SK-N-SH (cell line): ENCODE results near the gene USP31. TPM values are rescaled to one million over a fixed set of nuclear protein-coding genes. Genes with fewer than 3 reads are reported as not detected.

Source experiments
- CTCF ChIA-PET: fragments of 300-600, 350-600 bp; formaldehyde crosslinking; extraction: SDS; loops from one replicate; lab custom pipeline; 2021; lab: Yijun Ruan, JAX
- POLR2A ChIA-PET: fragments of 350-600 bp; sonication (Branson Sonifier 250); formaldehyde crosslinking; extraction: SDS; loops from one replicate; lab custom pipeline; 2020; ENCODE audit warnings: antibody characterized with exemption, inconsistent platforms; lab: Yijun Ruan, JAX
- DNase-seq: peaks from one replicate; pipeline ENCODE4 v3.0.0; 2012
- H2AFZ ChIP-seq: fragments of 200-600 bp; sonication (generic); 2 replicates; pipeline ENCODE4 v1.8.1; 2016; ENCODE audit warnings: antibody characterized with exemption, mild to moderate bottlenecking, low read depth
- H3F3A ChIP-seq: fragments of 200-600 bp; sonication (generic); replicated peaks from 2 replicates; pipeline ENCODE3; 2016; ENCODE audit warnings: antibody characterized with exemption, mild to moderate bottlenecking; ENCODE audit not compliant: insufficient read depth
- H3K27ac ChIP-seq, 2 experiments: fragments of 200-500 bp in 1 of 2; fragments of 200-600 bp in 1 of 2; sonication (Bioruptor generic) in 1 of 2; sonication (generic), shearing (Covaris generic) in 1 of 2; 2 replicates each; pipeline versions ENCODE4 v1.5.1 to v1.6.1; 2014 to 2016; ENCODE audit warnings: low read depth in 2 of 2, inconsistent platforms in 1 of 2, low read length in 1 of 2, mild to moderate bottlenecking in 1 of 2, mixed read lengths in 1 of 2
- H3K27me3 ChIP-seq: fragments of 200-600 bp; sonication (generic), shearing (Covaris generic); 2 replicates; pipeline ENCODE4 v1.6.1; 2016; ENCODE audit warnings: mixed run types; ENCODE audit not compliant: insufficient read depth
- H3K36me3 ChIP-seq, 2 experiments: fragments of 200-500 bp in 1 of 2; fragments of 200-600 bp in 1 of 2; sonication (Bioruptor generic) in 1 of 2; sonication (generic) in 1 of 2; replicated peaks in 1 of 2; 2 replicates each; pipeline versions ENCODE3 to v1.5.1; 2014 to 2016; ENCODE audit warnings: low read length in 1 of 2, mild to moderate bottlenecking in 1 of 2; ENCODE audit not compliant: insufficient read depth in 2 of 2, control insufficient read depth in 1 of 2
- H3K4me1 ChIP-seq, 2 experiments: fragments of 200-500 bp in 1 of 2; fragments of 200-600 bp in 1 of 2; sonication (Bioruptor generic) in 1 of 2; sonication (generic), shearing (Covaris generic) in 1 of 2; 2 replicates each; pipeline versions ENCODE4 v1.5.1 to v1.6.1; 2014 to 2016; ENCODE audit warnings: low read depth in 1 of 2, low read length in 1 of 2, mixed run types in 1 of 2; ENCODE audit not compliant: insufficient read depth in 2 of 2, control insufficient read depth in 1 of 2
- H3K4me2 ChIP-seq: fragments of 200-600 bp; sonication (generic), shearing (Covaris generic); 2 replicates; pipeline ENCODE4 v1.6.1; 2017; ENCODE audit warnings: mixed run types
- H3K4me3 ChIP-seq, 2 experiments: fragments of 200-500 bp in 1 of 2; fragments of 200-600 bp in 1 of 2; sonication (Bioruptor generic) in 1 of 2; sonication (generic), shearing (Covaris generic) in 1 of 2; 2 replicates each; pipeline versions ENCODE4 v1.5.1 to v1.8.1; 2014 to 2016; ENCODE audit warnings: low read depth in 2 of 2, inconsistent platforms in 1 of 2, low read length in 1 of 2, mild to moderate bottlenecking in 1 of 2, mixed read lengths in 1 of 2, moderate library complexity in 1 of 2
- H3K79me2 ChIP-seq: fragments of 200-600 bp; sonication (generic); 2 replicates; pipeline ENCODE4 v1.8.1; 2017; ENCODE audit warnings: mild to moderate bottlenecking; ENCODE audit not compliant: insufficient read depth
- H3K9ac ChIP-seq: fragments of 200-600 bp; sonication (generic); 2 replicates; pipeline ENCODE4 v1.6.1; 2017; ENCODE audit warnings: mixed run types
- H3K9me2 ChIP-seq: fragments of 200-600 bp; sonication (generic); 2 replicates; pipeline ENCODE4 v1.6.1; 2017; ENCODE audit warnings: mixed run types
- H3K9me3 ChIP-seq: fragments of 200-600 bp; sonication (generic); 2 replicates; pipeline ENCODE4 v1.6.1; 2017; ENCODE audit warnings: mixed run types, mild to moderate bottlenecking, moderate library complexity
- H4K20me1 ChIP-seq: fragments of 200-600 bp; sonication (generic); 2 replicates; pipeline ENCODE4 v1.6.1; 2017; ENCODE audit warnings: mild to moderate bottlenecking, mixed run types; ENCODE audit not compliant: insufficient read depth
- CHD2 ChIP-seq: fragments of 150-350 bp; IDR thresholded peaks from 2 replicates; pipeline ENCODE4 v1.6.1; 2018; ENCODE audit warnings: low read length; ENCODE audit not compliant: partially characterized antibody
- ELF1 ChIP-seq: IDR thresholded peaks from 2 replicates; pipeline ENCODE4 v1.4.0; 2012
- FOXM1 ChIP-seq: IDR thresholded peaks from 2 replicates; pipeline ENCODE4 v1.4.0; 2012; ENCODE audit warnings: low read depth, mild to moderate bottlenecking
- GABPA ChIP-seq: IDR thresholded peaks from 2 replicates; pipeline ENCODE4 v1.4.0; 2012; ENCODE audit warnings: low read depth, mild to moderate bottlenecking
- GATA2 ChIP-seq: sonication (generic); formaldehyde crosslinking; IDR thresholded peaks from 2 replicates; pipeline ENCODE4 v1.5.0; 2020; ENCODE audit warnings: mild to moderate bottlenecking, missing genetic modification reagents
- JUND ChIP-seq: IDR thresholded peaks from 2 replicates; pipeline ENCODE4 v1.4.0; 2012
- MEF2A ChIP-seq: IDR thresholded peaks from 2 replicates; pipeline ENCODE4 v1.4.0; 2012; ENCODE audit warnings: low read depth, borderline replicate concordance
- MXI1 ChIP-seq: IDR thresholded peaks from 2 replicates; pipeline ENCODE4 v1.6.1; 2012; ENCODE audit warnings: mild to moderate bottlenecking, low read depth, low read length, improper control_type of control experiment
- NFIC ChIP-seq: IDR thresholded peaks from 2 replicates; pipeline ENCODE4 v1.4.0; 2012; ENCODE audit warnings: borderline replicate concordance
- NRF1 ChIP-seq: IDR thresholded peaks from 2 replicates; pipeline ENCODE4 v1.6.1; 2012; ENCODE audit warnings: low read depth, mild to moderate bottlenecking, low read length
- RCOR1 ChIP-seq: fragments of 150-350 bp; IDR thresholded peaks from 2 replicates; pipeline ENCODE4 v1.6.1; 2017; ENCODE audit warnings: antibody characterized with exemption, low read length
- REST ChIP-seq: IDR thresholded peaks from 2 replicates; pipeline ENCODE4 v1.6.1; 2012; ENCODE audit warnings: mild to moderate bottlenecking, low read depth, low read length, moderate library complexity
- RXRA ChIP-seq: IDR thresholded peaks from 2 replicates; pipeline ENCODE4 v1.4.0; 2012; ENCODE audit warnings: low read depth, mild to moderate bottlenecking, borderline replicate concordance
- SIN3A ChIP-seq: IDR thresholded peaks from 2 replicates; pipeline ENCODE4 v1.6.1; 2012; ENCODE audit warnings: low read depth, mild to moderate bottlenecking, low read length, moderate library complexity, borderline replicate concordance
- SMC3 ChIP-seq: IDR thresholded peaks from 2 replicates; pipeline ENCODE4 v1.6.1; 2012; ENCODE audit warnings: low read depth, low read length, improper control_type of control experiment
- TCF12 ChIP-seq: IDR thresholded peaks from 2 replicates; pipeline ENCODE4 v1.4.0; 2012
- TEAD4 ChIP-seq: IDR thresholded peaks from 2 replicates; pipeline ENCODE4 v1.4.0; 2012; ENCODE audit warnings: mild to moderate bottlenecking, borderline replicate concordance; ENCODE audit not compliant: insufficient read depth
- USF1 ChIP-seq: IDR thresholded peaks from 2 replicates; pipeline ENCODE4 v1.4.0; 2012; ENCODE audit warnings: low read depth, borderline replicate concordance
- YY1 ChIP-seq: IDR thresholded peaks from 2 replicates; pipeline ENCODE4 v1.4.0; 2012; ENCODE audit warnings: low read depth, mild to moderate bottlenecking
- WGBS: methylation state at CpG from one replicate; pipeline ENCODE4 v1.1.6; 2017; ENCODE audit warnings: low lambda C conversion rate; 5-methylcytosine and 5-hydroxymethylcytosine counted together
- polyA plus RNA-seq, 3 experiments: library from polyadenylated mRNA; depleted of rRNA; stranded (reverse); fragments of >200 nt; gene quantifications; 2 replicates each; pipeline ENCODE4 v1.2.3, GENCODE V29; 2012

The USP31 gene
- polyA plus RNA-seq, 1 of the 3 experiments (the other 2 are of a cell fraction) = 3.2 TPM

DNA sequence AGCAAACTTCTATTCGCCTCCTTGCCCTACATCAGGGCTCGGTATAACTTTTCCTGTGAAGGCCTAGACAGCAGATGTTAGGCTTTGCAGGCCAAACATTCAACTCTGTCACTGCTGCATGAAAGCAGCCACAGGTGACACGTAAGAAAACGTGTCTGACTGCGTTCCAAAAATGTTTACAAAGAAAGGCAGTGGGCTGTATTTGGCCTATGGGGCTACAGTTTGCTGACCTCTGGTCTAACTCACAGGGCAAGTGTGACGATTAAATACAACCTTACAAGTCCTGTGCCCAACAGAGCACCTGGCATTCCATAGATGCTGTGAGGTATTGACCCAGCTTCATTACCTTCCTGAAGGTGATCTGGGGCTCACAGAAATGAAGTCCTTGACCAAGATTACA, 79.4 kb downstream of the USP31 start:
- ChIA-PET CTCF (interaction anchor here (1.4 to 4.4 kb wide), 5 partner anchors 10 to 364 kb away, joined by 3 to 29 read pairs (median 7); no protein-coding TSS in a partner anchor), POLR2A (no interaction called here)
- Histone ChIP-seq H3K4me3 (no peak overlapping the region), H3K27ac (no peak overlapping the region), H4K20me1 (no peaks in the 10 kb centered on the region), H3K79me2 (peaks cover 9% of the 10 kb centered on the region; the same call in 1 of the 2 replicates), H3F3A (peaks cover 43% of the 10 kb centered on the region), H2AFZ (no peak overlapping the region), H3K4me2 (no peak overlapping the region)
- WGBS = 99% methylated on average over 6 of the region's 6 CpGs
- no peak for TF ChIP-seq TEAD4
- TF ChIP-seq NFIC = no peak
- no peak for TF ChIP-seq SIN3A
- TF ChIP-seq MXI1 = no peak
- no peak for TF ChIP-seq NRF1
- no peak for TF ChIP-seq JUND
- TF ChIP-seq CHD2 = no peak
- TF ChIP-seq SMC3 = no peak
- TF ChIP-seq YY1 = no peak
- no peak for TF ChIP-seq GABPA
- no peak for TF ChIP-seq ELF1
- TF ChIP-seq GATA2 (CRISPR knock-in tag) = no peak
- TF ChIP-seq TCF12 = no peak
- no peak for TF ChIP-seq USF1
- TF ChIP-seq FOXM1 = no peak
- TF ChIP-seq MEF2A = no peak
- TF ChIP-seq RXRA = no peak
- no peak for TF ChIP-seq RCOR1
- TF ChIP-seq REST = no peak
- TF ChIP-seq, all 33 proteins: peak for 0
- no peaks in the 10 kb centered on the region for H3K9me3 ChIP-seq
- no peaks in the 10 kb centered on the region for H3K9me2 ChIP-seq
- DNase-seq = no peak
- H3K9ac ChIP-seq = no peak overlapping the region
- H3K27me3 ChIP-seq = no peaks in the 10 kb centered on the region
- H3K4me1 ChIP-seq = peaks cover 21 to 28% of the 10 kb centered on the region in 2 experiments
- peaks cover 37 to 45% of the 10 kb centered on the region in 2 experiments for H3K36me3 ChIP-seq
